ENCODE measurements around the gene TPCN1.

TPCN1 gene

DNA sequence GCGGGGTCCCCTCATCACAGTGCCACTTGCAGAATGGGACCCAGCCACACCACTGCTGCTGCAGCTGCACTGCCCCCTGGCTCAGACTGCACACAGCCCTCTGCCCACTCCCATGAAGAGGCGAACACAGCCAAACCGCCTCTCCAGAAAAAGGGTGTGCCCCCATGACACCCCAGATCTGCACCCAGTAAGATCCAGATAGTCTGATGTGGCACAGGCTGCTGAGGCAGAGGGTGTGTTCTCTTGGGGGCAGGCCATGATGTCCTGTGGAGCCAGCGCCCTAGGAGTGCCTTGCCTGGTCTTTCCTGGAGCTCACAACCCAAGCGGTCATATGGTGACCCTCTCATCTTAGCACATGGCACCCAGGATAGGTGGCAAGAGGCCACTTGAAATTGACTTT is 69.2 kb downstream of the TPCN1 start:
- DNase-seq, result no peak

DNA sequence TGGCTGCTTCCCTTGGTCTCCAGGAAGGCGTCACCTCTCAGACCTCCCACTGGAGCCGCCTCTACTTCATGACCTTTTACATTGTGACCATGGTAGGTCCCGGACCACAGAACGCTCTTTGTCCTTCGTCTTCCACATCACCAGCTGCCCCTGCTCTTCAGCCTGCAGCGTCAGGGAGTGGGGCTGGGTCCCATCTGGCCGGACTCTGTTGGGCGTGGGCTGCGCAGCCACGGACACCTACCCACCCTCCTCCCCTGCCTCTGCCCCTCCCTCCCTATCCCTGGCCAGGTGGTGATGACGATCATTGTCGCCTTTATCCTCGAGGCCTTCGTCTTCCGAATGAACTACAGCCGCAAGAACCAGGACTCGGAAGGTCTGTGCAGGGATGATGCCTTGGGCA is 70.3 kb downstream of the TPCN1 start:
- DNase-seq, result no peak

DNA sequence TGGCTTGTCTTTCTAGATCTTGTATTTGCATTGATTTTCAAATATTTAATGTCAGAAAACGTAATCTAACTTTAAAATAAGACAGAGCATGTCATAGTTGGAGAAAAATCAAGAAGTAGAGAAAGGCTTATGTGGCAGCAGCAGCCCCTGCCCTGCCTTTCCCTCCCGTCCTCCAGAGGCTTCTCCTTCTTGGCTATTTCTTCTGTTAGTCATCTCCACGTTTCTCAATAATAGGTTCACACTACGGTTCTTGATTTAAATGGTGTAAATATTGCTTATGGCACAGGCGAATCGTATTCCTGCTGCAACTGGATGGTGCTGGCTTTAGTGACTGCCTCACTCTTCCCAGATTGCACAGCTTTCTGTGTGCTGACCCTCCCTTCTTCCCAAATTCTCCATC is 70.8 kb downstream of the TPCN1 start:
- DNase-seq, result no peak

DNA sequence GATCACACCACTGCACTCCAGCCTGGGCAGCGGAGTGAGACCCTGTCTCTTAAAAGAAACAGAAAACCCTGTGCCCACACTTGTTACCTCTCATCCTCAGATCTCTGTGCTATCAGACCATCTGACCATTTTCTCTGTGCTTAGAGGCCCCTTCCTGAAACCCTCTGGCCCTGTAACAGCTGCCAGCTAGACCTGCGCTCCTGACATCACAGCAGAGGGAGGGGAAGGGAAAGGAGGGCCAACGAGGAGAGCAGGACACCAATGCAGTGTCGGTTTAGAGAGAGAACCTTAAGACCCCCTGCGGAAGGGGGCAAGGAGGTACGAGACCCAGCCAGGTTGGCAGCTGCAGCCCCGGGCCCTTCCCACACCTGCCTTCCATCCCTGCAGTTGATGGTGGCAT is 71.3 kb downstream of the TPCN1 start:
- no peak for DNase-seq

DNA sequence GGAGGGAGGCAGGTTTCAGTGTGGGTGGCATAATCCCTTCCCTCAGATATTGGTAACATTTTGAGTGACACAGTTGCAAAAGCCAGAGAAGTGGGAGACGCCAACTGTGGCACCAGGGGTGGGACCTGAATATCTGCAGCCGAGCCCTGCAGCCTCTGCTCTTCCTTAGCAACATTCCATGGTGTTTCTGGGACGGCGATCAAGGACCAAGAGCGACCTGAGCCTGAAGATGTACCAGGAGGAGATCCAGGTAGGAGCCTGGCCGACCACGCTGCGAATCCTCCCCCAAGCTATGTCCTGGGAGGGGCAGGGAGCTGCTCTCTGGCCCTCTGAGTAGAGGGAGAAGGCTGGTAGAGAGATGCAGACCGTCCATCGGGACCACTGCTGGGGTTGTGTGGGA is 71.8 kb downstream of the TPCN1 start:
- DNase-seq, result no peak

DNA sequence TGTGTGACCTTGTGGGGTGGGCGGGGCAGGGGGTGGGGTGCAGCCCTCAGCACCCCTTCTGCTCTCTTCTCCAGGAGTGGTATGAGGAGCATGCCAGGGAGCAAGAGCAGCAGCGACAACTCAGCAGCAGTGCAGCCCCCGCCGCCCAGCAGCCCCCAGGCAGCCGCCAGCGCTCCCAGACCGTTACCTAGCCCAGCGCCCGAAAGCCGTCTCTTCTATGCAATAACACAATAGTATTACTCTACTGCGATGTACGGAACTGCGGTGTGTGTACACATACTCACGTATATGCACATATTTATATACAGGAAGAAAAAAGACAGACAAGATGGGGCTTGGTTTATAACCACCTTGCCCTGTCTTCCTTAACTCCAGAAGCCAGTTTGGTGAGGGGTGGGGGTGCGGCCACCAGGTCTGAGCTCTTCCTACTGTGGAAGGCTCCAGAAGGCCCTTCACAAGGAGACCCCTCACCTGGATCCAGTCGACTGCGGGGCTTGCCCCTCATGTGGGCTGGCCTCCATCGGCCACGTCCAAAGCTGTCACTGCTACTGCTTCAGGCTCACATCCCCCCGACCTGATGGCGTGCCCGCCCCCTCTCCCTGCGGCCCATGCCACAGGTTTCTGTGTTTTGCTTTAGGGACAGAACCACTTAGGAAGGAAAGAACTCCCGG is 74.8 kb downstream of the TPCN1 start:
- no peak for DNase-seq

DNA sequence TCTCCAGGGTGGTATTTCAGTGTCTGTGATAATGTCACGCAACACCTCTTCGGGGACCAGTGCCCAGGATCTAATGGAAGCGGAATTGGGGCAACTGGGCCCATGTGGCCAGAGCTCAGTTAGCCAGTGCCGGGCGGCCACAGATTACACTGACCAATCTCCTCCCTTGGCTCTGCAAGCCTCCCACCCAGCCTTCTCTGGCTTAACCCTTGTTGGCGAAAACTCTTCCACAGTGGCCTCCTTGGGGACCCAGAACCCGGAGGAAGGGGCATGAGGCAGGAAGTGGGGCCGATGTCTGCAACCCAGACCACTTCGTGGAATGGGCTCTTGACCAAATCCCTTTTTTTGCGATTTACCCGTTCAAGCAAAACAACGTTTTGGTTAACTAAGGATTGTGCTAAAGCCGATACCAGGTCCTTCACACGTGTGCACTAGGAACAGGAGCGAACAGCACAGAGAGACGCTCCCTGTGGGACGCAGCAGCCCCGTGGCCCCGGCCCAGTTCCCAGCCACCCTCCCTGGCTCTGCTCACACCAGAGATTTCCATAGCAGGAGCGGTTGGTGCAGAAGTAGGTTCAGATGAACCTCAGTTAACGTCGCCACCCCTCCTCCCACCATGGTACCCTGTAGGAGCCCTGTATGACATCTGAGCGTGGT is 75.4 kb downstream of the TPCN1 start:
- DNase-seq, result no peak

DNA sequence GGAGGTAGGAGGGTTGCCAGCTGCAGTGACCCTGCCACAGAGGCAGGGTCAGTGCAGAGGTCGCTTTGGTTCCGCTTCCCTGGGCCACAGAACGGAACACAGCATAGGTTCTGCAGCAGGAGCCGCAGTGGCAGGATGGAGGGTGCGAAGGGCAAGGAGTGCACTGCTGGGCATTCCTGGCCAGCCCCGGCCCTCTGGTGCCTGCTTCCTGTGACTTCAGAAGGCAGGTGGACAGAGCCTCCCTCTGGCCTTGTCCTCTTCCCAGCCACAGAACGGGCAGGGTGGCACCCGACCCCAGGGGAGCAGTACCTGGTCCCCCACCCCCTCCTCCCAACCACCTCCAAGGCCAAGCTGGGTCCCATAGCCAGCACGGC is 75.9 kb downstream of the TPCN1 start:
- no peak for DNase-seq

DNA sequence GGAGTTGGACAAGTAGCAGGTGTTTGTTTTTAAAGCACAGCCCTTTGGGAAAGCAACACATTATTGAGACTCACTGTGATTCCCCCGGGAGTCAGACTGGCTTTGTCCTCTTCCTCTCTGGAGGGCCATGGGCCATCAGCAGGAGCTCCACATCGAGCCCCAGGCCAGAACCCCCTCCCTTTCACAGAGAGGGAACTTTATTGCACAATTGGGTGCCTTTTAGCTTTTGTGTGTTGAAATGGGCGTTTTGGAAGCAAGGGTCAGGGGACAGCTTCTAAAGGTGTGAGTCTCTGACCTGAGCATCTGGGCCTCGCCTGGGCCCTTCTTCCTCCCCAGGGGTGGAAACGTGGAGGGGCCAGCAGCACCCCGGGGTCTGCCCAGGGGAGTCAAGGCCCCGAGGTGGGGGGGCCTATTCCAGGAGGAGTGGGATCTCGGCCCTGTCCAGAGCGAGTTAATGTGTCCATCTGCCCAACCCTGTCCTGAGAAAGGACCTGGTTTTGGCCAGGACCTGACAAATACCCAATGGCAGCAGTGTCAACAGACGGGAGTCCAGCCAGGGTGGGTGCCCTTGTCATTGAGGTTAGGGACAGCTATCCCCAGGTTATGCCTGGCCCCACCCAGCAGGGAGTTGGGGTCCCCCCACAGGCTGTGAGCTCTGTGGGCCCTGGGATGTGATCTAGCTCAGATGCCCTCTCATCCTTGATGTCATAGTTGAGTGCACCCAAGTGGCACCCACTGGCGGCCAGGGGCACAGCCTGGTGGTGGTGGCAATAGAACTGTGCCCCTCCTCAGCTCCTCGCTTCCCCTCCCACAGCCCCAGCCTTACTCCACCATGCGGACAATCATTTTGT is 76.6 kb downstream of the TPCN1 start:
- no peak for DNase-seq

DNA sequence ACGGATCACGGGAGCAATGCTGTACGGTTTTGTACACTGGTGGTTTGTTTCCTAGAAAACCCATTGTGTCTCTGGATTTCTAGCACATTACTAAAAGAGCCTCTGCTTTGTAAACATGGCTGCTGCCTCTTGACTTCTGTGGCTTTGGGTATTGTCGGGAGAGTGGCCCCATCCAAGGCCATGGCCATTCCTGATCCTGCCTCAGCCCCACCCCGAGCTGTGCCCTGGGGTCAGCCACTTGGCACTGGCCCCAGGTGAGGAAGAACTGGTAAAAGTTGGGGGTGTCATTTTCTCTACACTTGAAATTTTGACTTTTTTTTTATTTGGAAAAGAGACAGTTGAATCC is 77.2 kb downstream of the TPCN1 start:
- DNase-seq, result no peak

DNA sequence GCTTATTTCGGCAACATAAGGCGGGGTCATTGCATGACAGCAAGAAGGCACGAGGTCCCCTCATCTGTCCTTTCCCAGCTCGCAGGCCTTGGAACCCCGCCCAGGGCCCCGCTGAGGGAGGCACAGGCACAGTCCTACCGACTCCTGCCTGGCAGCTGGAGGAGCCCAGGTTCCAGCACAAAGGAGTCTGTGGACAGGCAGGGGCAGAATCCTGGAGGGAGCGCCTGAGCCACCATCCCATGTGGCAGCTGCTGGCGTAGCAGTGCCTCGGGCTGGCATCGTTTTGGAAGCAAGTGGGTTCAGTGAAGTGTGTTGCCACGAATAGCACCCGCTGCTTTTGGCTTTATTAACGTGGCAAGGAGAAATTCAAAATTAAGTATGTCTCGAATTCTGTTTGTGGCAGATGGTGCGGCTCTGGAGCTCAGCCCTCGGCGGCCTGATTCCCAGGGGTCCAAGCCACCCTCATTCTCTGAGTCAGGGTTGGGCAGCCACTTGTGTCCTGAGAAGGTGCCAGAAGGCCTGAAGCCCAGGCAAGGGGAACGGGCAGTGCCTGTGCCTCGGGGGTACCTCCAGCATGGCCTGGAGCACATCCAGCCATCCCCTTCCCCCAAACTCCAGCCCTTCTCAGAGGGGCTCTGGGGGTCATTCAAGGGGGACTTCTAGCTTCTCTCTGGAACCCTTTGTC is 77.7 kb downstream of the TPCN1 start:
- DNase-seq, result no peak

DNA sequence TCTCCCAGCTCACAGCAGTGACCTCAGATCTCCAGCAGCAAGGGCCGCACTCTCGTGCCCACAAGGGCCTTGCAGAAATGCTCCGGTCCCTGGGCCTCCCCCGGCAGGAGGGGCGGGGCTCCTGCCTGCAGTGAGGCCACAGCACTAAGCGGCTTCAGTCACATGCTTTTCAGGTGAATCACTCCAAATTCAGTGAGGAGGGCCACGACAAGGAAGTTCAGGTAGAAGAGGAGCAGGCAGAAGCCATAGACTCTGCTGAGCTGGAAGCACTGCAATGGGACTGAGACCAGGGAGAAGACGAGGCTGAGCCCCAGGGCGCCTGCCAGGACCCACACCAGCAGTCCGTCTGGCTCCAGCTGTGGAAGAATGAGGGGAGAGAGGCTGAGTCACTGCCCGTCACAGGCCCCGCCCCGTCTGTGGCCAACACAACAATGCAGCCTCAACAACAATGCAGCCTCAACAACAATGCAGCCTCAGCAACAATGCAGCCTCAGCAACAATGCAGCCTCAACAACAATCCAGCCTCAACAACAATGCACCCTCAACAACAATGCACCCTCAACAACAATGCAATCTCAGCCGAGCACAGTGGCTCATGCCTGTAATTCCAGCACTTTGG is 78.5 kb downstream of the TPCN1 start:
- DNase-seq, result no peak

DNA sequence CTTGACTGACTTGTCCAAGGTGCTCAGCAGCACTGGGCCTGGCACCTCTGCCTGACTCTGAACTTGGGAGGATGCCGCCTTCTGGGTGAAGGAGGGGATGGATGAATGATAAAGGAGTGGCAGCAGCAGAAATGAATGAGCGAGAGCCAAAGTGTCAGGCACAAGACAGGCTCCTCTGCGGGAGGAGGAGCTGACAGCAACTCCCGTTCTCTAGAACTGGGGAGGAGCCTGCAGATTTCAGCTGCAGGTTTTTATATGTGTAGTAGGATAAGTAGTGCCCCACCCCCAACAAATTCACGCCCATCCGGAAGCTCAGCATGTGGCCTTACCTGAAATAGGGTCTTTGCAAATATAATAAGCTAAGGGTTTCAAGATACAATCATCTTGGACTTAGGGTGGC is 80.5 kb downstream of the TPCN1 start:
- DNase-seq, result no peak

DNA sequence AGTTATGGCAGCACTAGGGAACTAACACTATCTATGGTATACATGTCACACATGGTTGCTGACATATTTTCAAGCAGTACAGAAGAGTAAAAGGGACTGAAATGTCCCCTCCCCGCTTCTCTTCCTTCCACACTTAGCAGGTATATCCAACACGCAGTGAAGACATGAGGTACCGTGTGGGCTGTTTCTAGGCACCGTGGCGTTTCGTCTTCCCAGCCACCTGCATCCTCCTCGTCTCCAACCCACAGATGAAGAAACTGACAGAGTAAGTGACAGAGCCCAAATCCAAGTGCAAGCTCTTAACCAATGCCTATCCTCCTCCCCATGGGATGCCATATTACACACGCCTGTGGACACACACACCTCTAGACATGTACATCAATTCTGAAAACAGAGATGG is 81.2 kb downstream of the TPCN1 start:
- no peak for DNase-seq

DNA sequence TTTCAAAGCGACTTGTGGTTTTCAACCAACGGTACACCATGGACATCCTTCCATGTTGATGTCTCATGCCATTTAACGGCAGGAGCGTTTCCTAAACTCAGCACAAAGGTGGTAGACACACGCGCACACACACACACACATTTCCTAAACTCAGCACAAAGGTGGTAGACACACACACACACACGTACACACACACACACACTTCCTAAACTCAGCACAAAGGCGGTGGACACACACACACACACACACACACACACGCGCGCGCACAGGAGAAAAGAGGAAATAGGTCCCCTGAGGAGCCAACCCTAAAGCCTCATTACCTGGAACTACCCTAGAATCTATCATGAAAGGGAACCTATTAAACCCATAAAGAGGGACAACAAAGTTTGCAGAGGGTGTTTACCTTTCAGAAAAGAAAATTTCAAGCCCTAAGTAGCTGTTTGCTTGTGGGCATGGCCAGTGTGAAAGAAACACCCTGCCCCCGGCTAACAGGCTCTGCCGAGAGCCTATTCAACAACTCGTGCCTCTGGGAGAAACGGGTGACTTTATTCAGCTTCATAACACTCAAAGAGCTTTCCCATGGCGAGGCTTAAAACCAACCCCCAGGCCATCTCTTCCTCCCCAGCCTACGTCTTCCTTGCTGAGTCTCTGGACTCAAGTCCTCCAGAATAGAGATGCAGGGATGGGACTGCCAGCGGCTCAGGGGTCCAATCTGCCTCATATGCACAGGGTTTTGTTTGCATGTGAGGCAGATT is 81.8 kb downstream of the TPCN1 start:
- DNase-seq, result no peak

DNA sequence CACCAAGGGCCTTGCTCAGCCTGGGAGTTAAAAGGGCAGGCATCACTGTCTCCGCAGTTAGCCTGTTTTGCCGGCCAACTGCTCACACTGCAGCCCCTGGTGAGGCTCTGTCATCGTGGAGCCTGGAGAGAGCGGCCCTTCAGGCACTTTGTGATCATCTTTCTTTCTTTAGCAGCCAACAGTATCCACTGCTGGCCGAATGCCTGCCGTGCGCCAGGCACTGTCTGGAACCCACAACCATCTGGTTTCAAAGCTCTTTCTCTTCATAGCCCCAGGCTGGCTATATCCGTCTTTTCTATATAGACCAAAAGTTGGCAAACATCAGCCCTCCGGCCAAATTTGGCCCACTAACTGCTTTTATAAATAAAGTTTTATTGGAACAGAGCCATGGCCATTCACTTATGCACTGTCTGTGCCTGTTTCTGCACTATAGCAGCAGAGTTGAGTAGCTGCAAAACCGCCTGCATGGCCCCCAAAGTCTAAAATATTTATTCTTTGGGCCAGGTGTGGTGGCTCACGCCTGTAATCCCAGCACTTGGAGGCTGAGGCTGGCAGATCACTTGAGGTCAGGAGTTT is 84.1 kb downstream of the TPCN1 start:
- no peak for DNase-seq

DNA sequence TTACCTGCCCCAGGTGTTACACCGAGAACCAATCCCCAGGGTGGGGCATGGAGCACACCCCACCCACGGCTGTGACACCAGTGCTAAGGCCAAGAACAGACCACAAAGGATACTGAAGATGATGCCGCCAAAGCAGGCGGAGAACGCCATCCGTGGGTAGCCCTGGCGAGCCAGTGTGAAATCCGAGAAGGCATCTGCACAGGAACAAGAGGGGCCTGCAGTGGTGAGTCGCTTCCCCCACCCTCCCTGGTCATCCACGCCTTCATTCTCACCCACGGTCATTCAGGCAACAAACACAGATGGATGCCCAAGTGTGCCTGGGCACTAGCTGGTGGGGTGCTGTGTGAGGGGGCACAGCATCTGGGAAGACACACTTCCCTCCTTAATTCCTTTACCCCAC is 85.1 kb downstream of the TPCN1 start:
- DNase-seq, result no peak

DNA sequence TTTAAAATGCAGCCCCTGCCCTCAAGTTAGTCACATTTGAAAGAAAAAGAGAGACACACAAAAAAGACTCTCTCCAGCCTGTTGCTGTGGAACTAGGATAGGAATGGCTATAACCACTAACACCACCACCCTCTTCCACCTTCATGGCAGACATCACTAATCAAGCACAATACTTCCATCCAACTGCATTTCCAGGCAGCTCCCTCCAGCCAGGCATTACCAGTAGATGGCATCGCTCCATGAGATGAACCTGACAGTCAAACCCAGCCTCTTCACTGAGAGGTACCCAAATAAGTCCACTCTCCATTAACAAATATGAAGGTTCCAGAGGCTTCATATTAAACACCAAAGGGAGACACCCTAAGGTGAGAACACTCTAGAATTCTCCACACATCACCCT is 89.2 kb downstream of the TPCN1 start:
- DNase-seq, result peak; percentile 28

DNA sequence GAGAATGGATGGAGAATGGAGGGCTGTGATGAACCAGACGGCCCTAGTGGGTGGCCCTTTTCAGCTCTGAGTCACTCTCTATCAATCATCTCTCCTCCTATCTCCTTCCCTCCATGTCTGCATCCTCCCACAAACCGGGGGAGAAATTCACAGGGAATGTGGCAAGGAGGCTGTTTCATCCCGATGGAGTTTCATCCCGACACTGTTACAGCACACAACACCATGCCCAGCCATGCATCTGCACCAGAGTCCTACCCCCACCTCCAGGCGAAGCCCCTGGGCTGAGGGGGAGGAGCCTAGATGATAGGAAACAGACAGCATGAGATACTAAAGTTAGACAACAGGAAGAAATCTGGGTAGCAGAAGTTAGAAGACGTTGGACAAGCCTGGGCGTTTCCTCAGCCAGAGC is 92.9 kb downstream of the TPCN1 start:
- no peak for DNase-seq

DNA sequence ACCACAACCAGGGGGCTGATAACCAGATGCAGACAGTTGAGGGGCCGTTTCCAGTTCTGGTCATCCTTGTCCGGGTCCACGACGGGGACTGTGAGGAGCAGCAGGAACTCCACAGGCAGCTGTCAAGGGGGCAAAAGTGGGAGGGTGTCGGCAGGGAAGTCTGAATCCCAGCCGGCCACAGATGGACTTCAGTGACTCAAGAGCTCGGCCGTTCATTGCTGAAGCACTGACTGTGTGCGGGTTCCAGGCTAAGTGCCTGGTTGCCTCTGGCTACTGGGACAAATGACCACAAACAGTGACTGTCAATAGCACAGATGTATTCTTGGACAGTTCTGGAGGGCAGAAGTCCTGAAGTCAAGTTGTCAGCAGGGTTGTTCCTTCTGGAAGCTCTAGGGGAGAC is 94.1 kb downstream of the TPCN1 start:
- no peak for DNase-seq

DNA sequence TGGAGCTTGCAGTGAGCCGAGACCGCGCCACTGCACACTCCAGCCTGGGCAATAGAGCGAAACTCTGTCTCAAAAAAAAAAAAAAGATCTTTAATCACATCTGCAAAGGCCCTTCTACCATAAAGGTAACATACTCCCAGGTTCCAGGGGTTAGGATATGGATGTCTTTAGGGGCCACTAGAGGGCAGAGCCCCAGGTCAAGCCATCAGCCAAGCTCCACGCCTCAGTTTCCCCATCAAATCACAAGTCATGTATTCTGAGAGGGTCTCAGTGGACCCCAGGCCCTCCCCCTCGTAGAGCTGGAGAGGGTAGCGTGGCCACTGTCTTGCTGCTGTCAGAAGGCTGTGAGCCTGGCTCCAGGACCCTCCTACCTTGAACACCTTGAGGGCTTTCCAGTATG is 94.9 kb downstream of the TPCN1 start:
- no peak for DNase-seq

DNA sequence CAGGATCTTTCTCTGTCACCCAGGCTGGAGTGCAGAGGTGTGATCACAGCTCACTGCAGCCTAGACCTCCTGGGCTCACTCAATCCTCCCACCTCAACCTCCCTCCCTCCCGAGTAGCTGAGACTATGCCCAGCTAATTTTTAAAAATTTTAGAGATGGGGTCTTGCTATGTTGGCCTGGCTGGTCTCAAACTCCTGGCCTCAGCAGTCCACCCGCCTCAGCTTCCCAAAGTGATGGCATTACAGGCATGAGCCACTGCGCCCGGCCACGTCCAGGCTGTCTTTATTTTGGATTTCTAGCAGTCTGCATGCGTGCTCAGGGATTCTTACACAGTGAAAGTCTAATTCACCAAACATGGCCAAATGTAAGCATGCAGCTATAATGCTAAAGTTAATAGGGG is 95.9 kb downstream of the TPCN1 start:
- DNase-seq, result no peak
